Activated CD4-positive, alpha-beta T cell treated with anti-CD3 and anti-CD28 coated beads, Interleukin-2, amount 50 U/mL, for 4 hours (primary cell): ENCODE measurements around the gene HAL.
"Not testable (repeated sequence)": the region's sequence is repeated elsewhere in the genome, so short reads cannot be mapped to it uniquely, and the experiment has no call there.

Source experiments
- DNase-seq, 2 experiments: peaks; one replicate each; pipeline ENCODE4 v3.0.0-alpha.2; 2020

Gene HAL

DNA sequence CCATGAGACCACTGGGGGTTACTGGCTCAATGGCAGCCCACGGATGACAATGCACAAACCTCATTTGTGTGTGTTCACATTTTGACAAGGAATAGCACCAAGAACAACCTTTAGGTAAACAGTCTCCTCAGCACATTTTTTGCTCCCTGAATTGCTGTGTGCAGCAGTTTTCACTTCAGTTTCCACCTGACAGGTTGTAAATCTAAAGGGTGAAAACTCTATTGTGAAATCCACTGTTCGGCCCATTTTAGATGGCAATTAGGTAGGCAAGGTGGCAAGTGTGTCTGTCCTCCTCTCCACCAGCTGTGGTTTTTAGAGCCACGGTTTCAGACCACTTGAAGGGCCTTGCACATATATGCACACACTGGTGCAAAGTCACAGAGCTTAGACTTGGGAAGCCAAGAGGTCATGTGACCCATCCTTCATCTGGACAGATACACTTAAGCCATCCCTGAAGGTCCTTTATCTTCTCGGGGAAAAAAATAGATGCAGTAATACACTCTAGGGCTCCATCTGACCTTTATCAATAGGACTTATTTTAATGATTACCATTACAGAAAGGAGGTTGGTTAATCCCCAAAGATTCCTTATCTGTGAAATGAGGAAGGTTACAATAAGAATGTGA is 23.2 kb downstream of the HAL start:
- DNase-seq = no peak

- DNase-seq = no peak
These were observed 25.2 kb downstream of the HAL start for GRCh38 chr12:95970905-95971304.

DNA sequence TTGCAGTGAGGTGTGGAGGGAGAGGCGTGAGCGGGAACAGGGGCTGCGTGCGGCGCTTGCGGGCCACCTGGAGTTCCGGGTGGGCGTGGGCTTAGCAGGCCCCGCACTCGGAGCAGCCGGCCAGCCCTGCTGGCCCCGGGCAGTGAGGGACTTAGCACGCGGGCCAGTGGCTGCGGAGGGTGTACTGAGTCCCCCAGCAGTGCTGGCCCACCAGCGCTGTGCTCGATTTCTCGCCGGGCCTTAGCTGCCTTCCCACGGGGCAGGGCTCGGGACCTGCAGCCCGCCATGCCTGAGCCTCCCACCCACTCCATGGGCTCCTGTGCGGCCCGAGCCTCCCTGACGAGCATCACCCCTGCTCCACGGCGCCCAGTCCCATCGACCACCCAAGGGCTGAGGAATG is 27.0 kb downstream of the HAL start:
- not testable (repeated sequence) for DNase-seq

DNA sequence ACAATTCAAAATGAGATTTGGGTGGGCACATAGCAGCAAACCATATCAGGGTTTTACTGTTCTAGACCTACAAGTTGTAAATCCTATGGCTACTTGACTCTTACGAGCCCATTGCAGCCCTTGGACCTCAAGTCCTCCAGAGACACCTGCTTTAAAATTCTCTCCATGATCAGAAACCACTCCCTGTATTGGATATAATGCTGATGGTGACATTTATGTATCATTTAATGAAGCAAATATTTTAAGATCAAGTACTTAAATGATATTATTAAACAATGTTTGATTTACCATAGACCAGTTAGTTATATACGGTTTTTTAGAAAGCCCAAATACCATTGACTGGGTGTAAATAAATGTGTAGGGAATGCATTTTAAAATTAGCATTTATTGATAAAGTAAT is 28.8 kb downstream of the HAL start:
- no peak for DNase-seq

GRCh38 chr12:95966287-95966870 is 29.8 kb downstream of the HAL start:
- DNase-seq = no peak

- no peak for DNase-seq
These were observed 33.0 kb downstream of the HAL start for GRCh38 chr12:95963096-95963495.

- no peak for DNase-seq
These were observed 33.9 kb downstream of the HAL start for GRCh38 chr12:95962222-95962621.

DNA sequence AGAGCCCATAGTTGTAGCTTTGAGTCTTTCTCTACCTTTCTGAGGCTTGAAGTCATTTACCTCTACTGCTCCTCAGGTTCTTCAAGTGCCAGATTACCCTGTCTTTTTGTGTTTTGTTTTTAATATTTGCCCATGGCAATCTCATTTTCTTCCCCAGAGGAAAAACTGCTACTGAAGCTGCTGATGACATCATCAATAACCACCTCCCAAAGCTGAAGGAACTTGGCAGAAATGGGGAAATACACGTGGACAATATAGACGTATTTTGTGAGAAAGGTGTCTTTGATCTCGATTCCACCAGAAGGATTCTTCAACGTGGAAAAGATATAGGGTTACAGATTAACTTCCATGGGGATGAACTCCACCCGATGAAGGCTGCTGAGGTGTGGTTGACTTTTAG is 35.9 kb downstream of the HAL start:
- no peak for DNase-seq

DNA sequence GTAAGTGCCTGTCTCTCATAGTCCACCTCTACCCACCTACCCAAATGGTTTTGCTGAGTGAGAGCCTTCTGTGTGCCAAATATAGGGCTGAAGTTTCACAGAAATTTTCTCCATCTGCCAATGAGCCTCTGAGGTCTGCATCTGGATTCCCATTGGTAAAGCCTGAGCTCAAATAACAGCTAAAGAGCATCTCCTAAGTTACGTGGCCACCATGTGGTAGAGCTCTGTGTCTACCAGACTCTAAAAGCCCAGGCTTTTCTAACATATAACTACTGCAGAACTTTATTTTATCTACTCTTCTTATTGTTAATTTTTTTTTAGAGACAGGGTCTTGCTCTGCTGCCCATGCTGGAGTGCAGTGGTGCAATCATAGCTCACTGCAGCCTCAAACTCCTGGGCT is 37.0 kb downstream of the HAL start:
- DNase-seq = no peak

DNA sequence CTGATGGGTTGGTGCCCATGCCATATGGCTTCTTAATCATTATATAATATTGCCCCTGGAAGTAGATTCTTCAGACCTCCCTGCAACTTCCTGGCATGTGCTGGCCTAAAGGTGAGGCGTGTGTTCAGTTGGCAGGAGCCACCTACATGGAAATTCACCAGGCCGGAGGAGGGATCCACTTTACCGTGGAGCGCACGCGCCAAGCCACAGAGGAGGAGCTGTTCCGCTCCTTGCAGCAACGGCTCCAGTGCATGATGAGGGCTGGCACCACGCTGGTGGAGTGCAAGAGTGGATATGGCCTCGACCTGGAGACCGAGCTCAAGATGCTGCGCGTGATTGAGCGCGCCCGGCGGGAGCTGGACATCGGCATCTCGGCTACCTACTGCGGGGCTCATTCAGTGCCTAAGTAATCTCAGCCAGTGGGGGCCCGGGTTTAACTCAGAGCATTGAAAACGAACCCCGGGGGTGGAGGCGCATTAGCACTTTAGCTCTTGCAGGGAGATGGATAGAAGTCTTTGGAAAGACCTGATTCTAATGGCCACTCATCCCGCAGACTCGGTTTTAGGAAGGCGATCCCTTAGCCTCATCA is 39.5 kb downstream of the HAL start:
- no peak for DNase-seq

DNA sequence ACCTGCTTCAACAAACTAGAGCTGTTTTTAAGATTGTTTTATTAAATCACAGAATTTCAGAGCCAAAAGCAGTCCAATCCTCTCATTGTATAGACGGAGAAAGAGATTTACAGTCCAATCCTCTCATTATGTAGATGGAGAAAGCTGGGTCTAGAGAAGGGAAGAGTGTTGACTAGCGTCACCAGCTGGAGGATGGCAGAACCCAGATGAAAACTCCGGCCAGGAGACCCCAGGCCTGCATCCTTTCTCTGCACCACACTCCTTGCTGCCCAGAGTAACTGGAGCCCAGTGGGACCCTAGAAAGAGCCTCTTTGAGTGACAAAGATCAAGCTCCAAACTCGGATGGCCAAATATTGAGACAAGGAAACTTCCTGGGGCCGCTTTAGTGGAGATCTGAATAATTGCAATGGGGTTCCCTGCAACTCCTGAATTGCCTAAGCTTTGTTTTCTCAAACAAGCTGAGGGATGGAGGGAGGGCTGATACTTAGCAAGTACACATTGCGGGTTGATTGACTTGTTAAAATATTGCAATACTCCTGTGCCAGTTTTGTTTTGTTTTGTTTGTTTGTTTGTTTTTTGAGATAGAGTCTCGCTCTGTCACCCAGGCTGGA is 40.5 kb downstream of the HAL start:
- no peak for DNase-seq

- DNase-seq = no peak
These were observed 43.1 kb downstream of the HAL start for GRCh38 chr12:95953000-95953399.

- no peak for DNase-seq
These were observed 44.6 kb downstream of the HAL start for GRCh38 chr12:95951515-95951914.

GRCh38 chr12:95949477-95950206 is 46.5 kb downstream of the HAL start:
- no peak for DNase-seq

GRCh38 chr12:95944108-95944704 is 51.9 kb downstream of the HAL start:
- DNase-seq = no peak

GRCh38 chr12:95943330-95943842 is 52.8 kb downstream of the HAL start, which contains the start of gene AMDHD1:
AMDHD1 (plus strand) TSS chr12:95943331; CDS start chr12:95943399, 68 bp downstream.
- DNase-seq = peak; percentile 33 to 40

GRCh38 chr12:95942524-95943329 is 53.4 kb downstream of the HAL start, which contains the start of gene CCDC38:
CCDC38 (minus strand) TSS chr12:95942614; CDS start chr12:95936509, 6,105 bp downstream.
- peak; percentile 74 to 77 for DNase-seq

DNA sequence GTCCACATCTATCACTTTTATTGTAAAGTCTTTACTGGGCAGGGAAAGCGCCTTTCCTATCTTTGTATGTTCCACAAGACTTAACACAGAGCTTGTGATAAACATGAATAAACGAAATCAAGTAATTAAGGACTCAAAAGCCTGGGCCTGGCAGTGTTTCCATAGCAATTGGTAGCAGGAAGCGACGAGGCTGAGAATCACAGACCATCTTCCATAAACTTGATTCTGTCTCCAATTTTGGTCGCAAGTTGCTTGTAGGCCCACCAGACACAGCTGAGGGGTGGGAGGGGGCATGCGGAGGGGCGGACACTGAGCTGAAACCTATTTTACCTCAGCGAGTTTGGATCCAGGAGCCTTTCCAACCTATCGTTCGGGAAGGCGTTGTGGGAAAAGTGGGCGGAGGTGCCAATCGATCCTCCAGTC is 54.0 kb downstream of the HAL start:
- no peak for DNase-seq

GRCh38 chr12:95940514-95940913 is 55.6 kb downstream of the HAL start:
- DNase-seq = no peak
